GM10248 (cell line): ENCODE data around the gene IKBIP.
A peak's percentile ranks its signal among the peaks of the same experiment; 100 is the strongest.
"Not testable (repeated sequence)": the region's sequence is repeated elsewhere in the genome, so short reads cannot be mapped to it uniquely, and the experiment has no call there.

Source experiments
- CTCF ChIA-PET: fragments of 300-600 bp; sonication (Branson Sonifier 250); formaldehyde crosslinking; extraction: SDS; loops from one replicate; lab custom pipeline; 2021; ENCODE audit warnings: antibody characterized with exemption; lab: Yijun Ruan, JAX
- POLR2A ChIA-PET: fragments of 350-650 bp; sonication (Branson Sonifier 250); formaldehyde crosslinking; extraction: SDS; loops from one replicate; lab custom pipeline; 2020; ENCODE audit warnings: antibody characterized with exemption; lab: Yijun Ruan, JAX
- DNase-seq: peaks from one replicate; pipeline ENCODE4 v3.0.0; 2012; ENCODE audit errors: extremely low spot score
- CTCF ChIP-seq: IDR thresholded peaks from 2 replicates; pipeline ENCODE4 v1.5.1; 2012; ENCODE audit warnings: mild to moderate bottlenecking, low read depth; ENCODE audit errors: extremely low read depth, missing control alignments, control extremely low read depth

Gene IKBIP

GRCh38 chr12:98610596-98610995 is 34.0 kb downstream of the IKBIP start:
- CTCF ChIA-PET = no interaction called here
- TF ChIP-seq CTCF = no peak
- DNase-seq = no peak
- POLR2A ChIA-PET = no interaction called here

- CTCF ChIA-PET = interaction anchor here (0.6 to 1.8 kb wide), 10 partner anchors 8 to 45 kb away, joined by 3 to 5 read pairs (median 3); no protein-coding TSS in a partner anchor
- DNase-seq = no peak
- POLR2A ChIA-PET = interaction anchor here (0.6 to 0.8 kb wide), 3 partner anchors 9 to 59 kb away, joined by 3 read pairs; no protein-coding TSS in a partner anchor
- TF ChIP-seq CTCF = peak; percentile 22
Measured at GRCh38 chr12:98606359-98606988, 38.1 kb downstream of the IKBIP start.

- no peak for DNase-seq
- TF ChIP-seq CTCF = no peak
- ChIA-PET CTCF (interaction anchor here (1.4 to 1.7 kb wide), 2 partner anchors 21 to 37 kb away, joined by 3 to 4 read pairs; no protein-coding TSS in a partner anchor), POLR2A (interaction anchor here (0.5 to 2.7 kb wide), 2 partner anchors 8 to 132 kb away, joined by 3 to 27 read pairs; partner anchors contain the start of gene SLC25A3)
Measured at GRCh38 chr12:98601924-98602323, 42.7 kb downstream of the IKBIP start.

GRCh38 chr12:98597313-98597712 is 47.3 kb downstream of the IKBIP start:
- DNase-seq = not testable (repeated sequence)
- ChIA-PET CTCF (interaction anchor here (0.8 to 0.9 kb wide), 2 partner anchors 10 to 41 kb away, joined by 3 read pairs; no protein-coding TSS in a partner anchor), POLR2A (interaction anchor here (0.7 to 1.5 kb wide), 4 partner anchors 9 to 47 kb away, joined by 3 to 8 read pairs (median 4); partner anchors contain the start of gene IKBIP)

GRCh38 chr12:98595243-98595988 is 49.2 kb downstream of the IKBIP start:
- POLR2A ChIA-PET = interaction anchor here (0.5 to 2.6 kb wide), 6 partner anchors 7 to 57 kb away, joined by 3 to 27 read pairs (median 4); partner anchors contain the start of genes APAF1 and IKBIP
- TF ChIP-seq CTCF = no peak
- DNase-seq = no peak

GRCh38 chr12:98594050-98594835 is 50.3 kb downstream of the IKBIP start:
- TF ChIP-seq CTCF = no peak
- DNase-seq = no peak
- ChIA-PET CTCF (interaction anchor here (0.9 to 2.5 kb wide), 5 partner anchors 10 to 103 kb away, joined by 3 to 9 read pairs (median 3); no protein-coding TSS in a partner anchor), POLR2A (interaction anchor here (0.6 to 2.6 kb wide), 12 partner anchors 8 to 63 kb away, joined by 3 to 27 read pairs (median 5); no protein-coding TSS in a partner anchor)

More at GRCh38 chr12:98595243-98595988, 49.2 kb downstream of the IKBIP start:
- CTCF ChIA-PET = interaction anchor here (1.2 to 2.5 kb wide), 3 partner anchors 11 to 104 kb away, joined by 3 to 9 read pairs (median 4); no protein-coding TSS in a partner anchor
